Smooth muscle cell (in vitro differentiated cells): ENCODE data around the gene DNTT. TPM values are rescaled to one million over a fixed set of nuclear protein-coding genes. Genes with fewer than 3 reads are reported as not detected.

Experiments
- DNase-seq: peaks from one replicate; lab custom pipeline; 2025; ENCODE audit not compliant: unreplicated experiment; lab: John Stamatoyannopoulos, UW
- H2AFZ ChIP-seq: fragments of 200-600 bp; sonication (generic); 2 replicates; pipeline ENCODE4 v1.6.0; 2016; ENCODE audit warnings: antibody characterized with exemption, low read depth, mild to moderate bottlenecking
- H3F3A ChIP-seq: fragments of 200-600 bp; sonication (generic); 2 replicates; pipeline ENCODE4 v1.6.0; 2017; ENCODE audit warnings: antibody characterized with exemption, low read depth
- H3K27ac ChIP-seq: fragments of 200-600 bp; sonication (generic); 2 replicates; pipeline ENCODE4 v1.5.1; 2016; ENCODE audit warnings: low read depth, mild to moderate bottlenecking
- H3K27me3 ChIP-seq: fragments of 200-600 bp; sonication (generic); 2 replicates; pipeline ENCODE4 v1.6.1; 2016; ENCODE audit warnings: low read depth, mild to moderate bottlenecking
- H3K36me3 ChIP-seq: fragments of 200-600 bp; sonication (generic); 2 replicates; pipeline ENCODE4 v1.5.1; 2016; ENCODE audit warnings: low read depth
- H3K4me1 ChIP-seq: fragments of 200-600 bp; sonication (generic); 2 replicates; pipeline ENCODE4 v1.5.1; 2016; ENCODE audit warnings: low read depth
- H3K4me2 ChIP-seq: fragments of 200-600 bp; sonication (generic); 2 replicates; pipeline ENCODE4 v1.6.0; 2016; ENCODE audit warnings: mild to moderate bottlenecking
- H3K4me3 ChIP-seq: fragments of 200-600 bp; sonication (generic); 2 replicates; pipeline ENCODE4 v1.5.1; 2016; ENCODE audit warnings: mild to moderate bottlenecking
- H3K79me2 ChIP-seq: fragments of 200-600 bp; sonication (generic); 2 replicates; pipeline ENCODE4 v1.6.0; 2016; ENCODE audit warnings: low read depth, mild to moderate bottlenecking
- H3K9ac ChIP-seq: fragments of 200-600 bp; sonication (generic); 2 replicates; pipeline ENCODE4 v1.6.0; 2016; ENCODE audit warnings: low read depth
- H3K9me3 ChIP-seq: fragments of 200-600 bp; sonication (generic); replicated peaks from 2 replicates; pipeline ENCODE4 v1.5.1; 2016; ENCODE audit warnings: low read depth
- H4K20me1 ChIP-seq: fragments of 200-600 bp; sonication (generic); 2 replicates; pipeline ENCODE4 v1.6.0; 2016; ENCODE audit warnings: low read depth
- CTCF ChIP-seq: fragments of 200-600 bp; sonication (generic); IDR thresholded peaks from 2 replicates; pipeline ENCODE4 v1.5.1; 2017; ENCODE audit warnings: borderline replicate concordance, mild to moderate bottlenecking, antibody characterized with exemption; ENCODE audit not compliant: insufficient read depth, poor library complexity, severe bottlenecking
- WGBS: methylation state at CpG from one replicate; pipeline ENCODE4 v1.1.7; 2016; ENCODE audit warnings: low lambda C conversion rate; 5-methylcytosine and 5-hydroxymethylcytosine counted together
- polyA plus RNA-seq: library from polyadenylated mRNA; unstranded; fragments of >200 nt; fragmentation: Nextera tagmentation; extraction: Ambion mirVana; gene quantifications from 2 replicates; pipeline ENCODE4 v1.2.1, GENCODE V29; 2016
- total RNA-seq: library from RNA; depleted of rRNA; stranded (reverse); fragments of >200 nt; gene quantifications from 2 replicates; pipeline ENCODE4 v1.2.3, GENCODE V29; 2014

The DNTT gene
- total and polyA plus RNA-seq, 2 experiments from 2014 or later = not detected

DNA sequence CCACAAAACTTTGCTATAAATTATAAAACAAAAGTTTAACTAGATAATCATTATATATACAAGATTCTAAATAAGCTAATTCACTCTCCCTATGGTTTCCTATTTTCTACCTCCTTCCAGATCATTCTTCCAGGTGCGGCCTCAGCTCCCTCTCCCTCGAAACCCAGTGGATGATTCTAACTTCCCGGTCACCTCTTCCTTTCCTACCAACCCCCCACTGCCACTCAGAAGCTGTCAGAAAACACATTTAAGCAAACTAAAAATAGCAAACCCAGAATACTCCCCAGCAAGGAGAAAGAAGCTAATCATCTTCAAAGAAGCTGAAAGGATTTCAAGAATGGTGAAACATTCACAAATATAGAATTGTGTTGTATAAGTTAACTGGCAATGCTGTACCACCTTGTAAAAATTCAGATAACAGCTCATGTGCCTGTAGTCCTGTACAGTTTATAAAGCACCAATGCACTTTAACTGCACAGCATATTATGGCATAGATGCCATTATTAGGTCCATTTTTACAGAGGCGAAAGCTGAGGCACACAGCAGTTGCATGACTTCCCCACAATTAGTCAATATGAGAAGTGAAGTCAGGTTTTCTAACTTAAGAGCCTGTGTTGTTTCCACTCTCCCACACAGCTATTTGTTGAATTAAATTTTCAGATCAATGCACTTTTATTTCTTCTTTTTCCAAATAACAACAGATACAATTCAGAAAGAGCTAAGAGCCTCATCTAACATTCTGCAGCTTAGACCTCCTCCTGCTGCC is 13.7 kb upstream of the DNTT start:
- no peaks in the 10 kb centered on the region for H3K36me3 ChIP-seq
- TF ChIP-seq CTCF = no peak
- H3F3A ChIP-seq = no peaks in the 10 kb centered on the region
- H3K27ac ChIP-seq = no peak overlapping the region
- no peaks in the 10 kb centered on the region for H3K27me3 ChIP-seq
- H2AFZ ChIP-seq = no peak overlapping the region
- no peak overlapping the region for H3K9ac ChIP-seq
- no peak overlapping the region for H3K4me2 ChIP-seq
- H4K20me1 ChIP-seq = no peaks in the 10 kb centered on the region
- 89% methylated on average over 4 of the region's 4 CpGs for WGBS
- H3K4me3 ChIP-seq = no peak overlapping the region
- DNase-seq = no peak
- no peaks in the 10 kb centered on the region for H3K9me3 ChIP-seq
- no peaks in the 10 kb centered on the region for H3K79me2 ChIP-seq
- H3K4me1 ChIP-seq = no peaks in the 10 kb centered on the region

- no peak overlapping the region for H3K9ac ChIP-seq
- no peak overlapping the region for H3K4me2 ChIP-seq
- H3K27ac ChIP-seq = no peak overlapping the region
- no peaks in the 10 kb centered on the region for H3K9me3 ChIP-seq
- no peak for DNase-seq
- no peaks in the 10 kb centered on the region for H3F3A ChIP-seq
- 60% methylated on average over 7 of the region's 7 CpGs for WGBS
- H3K4me1 ChIP-seq = no peaks in the 10 kb centered on the region
- no peaks in the 10 kb centered on the region for H3K36me3 ChIP-seq
- no peak overlapping the region for H2AFZ ChIP-seq
- TF ChIP-seq CTCF = peak; percentile 53
- H3K79me2 ChIP-seq = no peaks in the 10 kb centered on the region
- H3K4me3 ChIP-seq = no peak overlapping the region
- H4K20me1 ChIP-seq = no peaks in the 10 kb centered on the region
- no peaks in the 10 kb centered on the region for H3K27me3 ChIP-seq
Measured at GRCh38 chr10:96292971-96293920, 11.0 kb upstream of the DNTT start.

GRCh38 chr10:96295475-96295874 is 8.8 kb upstream of the DNTT start:
- WGBS = 83% methylated on average over 4 of the region's 4 CpGs
- Histone ChIP-seq H3F3A (no peaks in the 10 kb centered on the region), H3K9me3 (no peaks in the 10 kb centered on the region), H3K79me2 (no peaks in the 10 kb centered on the region), H3K27me3 (peaks cover 7% of the 10 kb centered on the region), H3K4me1 (no peaks in the 10 kb centered on the region), H3K36me3 (no peaks in the 10 kb centered on the region), H4K20me1 (no peaks in the 10 kb centered on the region), H3K4me2 (no peak overlapping the region), H3K4me3 (no peak overlapping the region), H2AFZ (no peak overlapping the region), H3K27ac (no peak overlapping the region), H3K9ac (no peak overlapping the region)
- no peak for TF ChIP-seq CTCF
- DNase-seq = no peak
